Fibroblast of lung (primary cell): ENCODE results near the gene SLC49A4.

Experiments used
- EZH2 ChIP-seq: IDR thresholded peaks from 2 replicates; pipeline ENCODE4 v1.5.1; 2012; ENCODE audit warnings: low read length, control low read depth, mild to moderate bottlenecking; ENCODE audit errors: missing control alignments
- TF ChIP-seq, protein P1 (sequence below), 2 donors: IDR thresholded peaks in 1 of 2; conservative IDR thresholded peaks in 1 of 2; 1 replicate in 1 of 2; 2 replicates in 1 of 2; pipeline ENCODE4 v1.5.1; 2011 to 2012; ENCODE audit warnings: low read length in 2 of 2, control low read depth in 1 of 2, inconsistent platforms in 1 of 2, low read depth in 1 of 2, mild to moderate bottlenecking in 1 of 2

DNA sequence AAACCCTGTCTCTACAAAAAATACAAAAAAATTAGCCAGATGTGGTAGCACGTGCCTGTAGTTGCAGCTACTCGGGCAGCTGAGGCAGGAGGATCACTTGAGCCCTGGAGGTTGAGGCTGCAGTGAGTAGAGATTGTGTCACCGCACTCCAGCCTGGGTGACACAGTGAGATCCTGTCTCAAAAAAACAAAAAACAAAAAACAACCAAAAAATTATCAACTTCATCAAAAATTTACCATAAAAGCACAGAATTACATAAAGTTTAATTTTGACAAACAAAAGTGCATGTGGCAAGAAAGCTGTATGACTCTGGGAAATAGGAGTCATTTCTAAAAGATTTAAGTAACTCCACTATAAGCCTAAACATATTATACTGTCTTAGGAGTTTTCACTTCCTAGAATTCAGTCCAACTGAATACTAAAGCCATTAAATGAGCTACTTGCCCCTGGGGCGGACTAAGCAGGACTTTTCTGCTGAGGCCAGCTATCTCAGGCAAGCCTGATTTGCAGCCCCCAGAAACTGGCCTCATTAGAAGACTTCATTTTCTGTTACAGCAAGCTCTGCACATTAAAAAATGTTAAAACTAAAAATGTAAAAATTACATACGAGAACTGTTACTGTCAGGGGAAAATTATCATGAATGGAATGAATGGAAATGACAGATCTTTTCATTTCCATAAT is 24.2 kb upstream of the SLC49A4 start:
- TF ChIP-seq, protein P1, sequence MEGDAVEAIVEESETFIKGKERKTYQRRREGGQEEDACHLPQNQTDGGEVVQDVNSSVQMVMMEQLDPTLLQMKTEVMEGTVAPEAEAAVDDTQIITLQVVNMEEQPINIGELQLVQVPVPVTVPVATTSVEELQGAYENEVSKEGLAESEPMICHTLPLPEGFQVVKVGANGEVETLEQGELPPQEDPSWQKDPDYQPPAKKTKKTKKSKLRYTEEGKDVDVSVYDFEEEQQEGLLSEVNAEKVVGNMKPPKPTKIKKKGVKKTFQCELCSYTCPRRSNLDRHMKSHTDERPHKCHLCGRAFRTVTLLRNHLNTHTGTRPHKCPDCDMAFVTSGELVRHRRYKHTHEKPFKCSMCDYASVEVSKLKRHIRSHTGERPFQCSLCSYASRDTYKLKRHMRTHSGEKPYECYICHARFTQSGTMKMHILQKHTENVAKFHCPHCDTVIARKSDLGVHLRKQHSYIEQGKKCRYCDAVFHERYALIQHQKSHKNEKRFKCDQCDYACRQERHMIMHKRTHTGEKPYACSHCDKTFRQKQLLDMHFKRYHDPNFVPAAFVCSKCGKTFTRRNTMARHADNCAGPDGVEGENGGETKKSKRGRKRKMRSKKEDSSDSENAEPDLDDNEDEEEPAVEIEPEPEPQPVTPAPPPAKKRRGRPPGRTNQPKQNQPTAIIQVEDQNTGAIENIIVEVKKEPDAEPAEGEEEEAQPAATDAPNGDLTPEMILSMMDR (conservative IDR thresholded peaks at IDR 0.05 in 1 of 2, IDR thresholded peaks at IDR 0.05 in 1 of 2; ENCODE audit: low read depth in 1 of 2, low read length in 2 of 2), result no peak
- TF ChIP-seq EZH2, result no peak
